MM.1S (cell line): Measurements from ENCODE around the gene TAS1R2.

Experiments used
- DNase-seq: peaks from one replicate; pipeline ENCODE4 v3.0.0-alpha.2; 2015
- H2AFZ ChIP-seq: fragments of 300-600 bp; sonication (generic); 2 replicates; pipeline ENCODE4 v1.6.0; 2016; ENCODE audit warnings: antibody characterized with exemption, low read length
- H3F3A ChIP-seq: fragments of 300-600 bp; sonication (generic); 2 replicates; pipeline ENCODE4 v1.6.1; 2016; ENCODE audit warnings: mild to moderate bottlenecking, antibody characterized with exemption, low read length, moderate library complexity, mixed read lengths; ENCODE audit not compliant: insufficient read depth
- H3K27ac ChIP-seq: fragments of 300-600 bp; sonication (generic); 2 replicates; pipeline ENCODE4 v1.5.1; 2016; ENCODE audit warnings: mild to moderate bottlenecking, low read length
- H3K27me3 ChIP-seq: fragments of 300-600 bp; sonication (generic); replicated peaks from 2 replicates; pipeline ENCODE4 v1.6.0; 2016; ENCODE audit warnings: low read length; ENCODE audit not compliant: insufficient read depth
- H3K36me3 ChIP-seq: fragments of 300-600 bp; sonication (generic); replicated peaks from 2 replicates; pipeline ENCODE4 v1.6.1; 2016; ENCODE audit warnings: mild to moderate bottlenecking, low read length, mixed read lengths; ENCODE audit not compliant: insufficient read depth
- H3K4me1 ChIP-seq: fragments of 300-600 bp; sonication (generic); 2 replicates; pipeline ENCODE4 v1.6.1; 2016; ENCODE audit warnings: low read length, mixed read lengths
- H3K4me2 ChIP-seq: fragments of 300-600 bp; sonication (generic); 2 replicates; pipeline ENCODE4 v1.6.0; 2016; ENCODE audit warnings: low read depth, low read length
- H3K4me3 ChIP-seq: fragments of 300-600 bp; sonication (generic); 2 replicates; pipeline ENCODE4 v1.5.1; 2016; ENCODE audit warnings: low read length, mixed read lengths
- H3K79me2 ChIP-seq: fragments of 300-600 bp; sonication (generic); 2 replicates; pipeline ENCODE4 v1.6.1; 2016; ENCODE audit warnings: mixed run types, low read length, mixed read lengths
- H3K9ac ChIP-seq: fragments of 300-600 bp; sonication (generic); 2 replicates; pipeline ENCODE4 v1.6.1; 2016; ENCODE audit warnings: low read length, mixed read lengths
- H3K9me2 ChIP-seq: fragments of 300-600 bp; sonication (generic); replicated peaks from 2 replicates; pipeline ENCODE4 v1.6.1; 2016; ENCODE audit warnings: mild to moderate bottlenecking, low read length, mixed read lengths; ENCODE audit not compliant: insufficient read depth
- H3K9me3 ChIP-seq: fragments of 300-600 bp; sonication (generic); replicated peaks from 2 replicates; pipeline ENCODE4 v1.6.1; 2016; ENCODE audit warnings: mild to moderate bottlenecking, low read length, mixed read lengths; ENCODE audit not compliant: insufficient read depth
- H4K20me1 ChIP-seq: fragments of 300-600 bp; sonication (generic); 2 replicates; pipeline ENCODE4 v1.6.1; 2016; ENCODE audit warnings: mild to moderate bottlenecking, low read length, moderate library complexity, mixed read lengths; ENCODE audit not compliant: insufficient read depth
- CTCF ChIP-seq: fragments of 300-600 bp; sonication (generic); IDR thresholded peaks from 2 replicates; pipeline ENCODE4 v1.5.1; 2016; ENCODE audit warnings: antibody characterized with exemption, low read length, mixed read lengths
- EZH2 ChIP-seq: fragments of 300-600 bp; sonication (generic); optimal IDR thresholded peaks from 2 replicates; pipeline ENCODE3; 2017; ENCODE audit warnings: low read depth, mild to moderate bottlenecking, antibody characterized with exemption, low read length, mixed read lengths
- EZH2phosphoT487 ChIP-seq: fragments of 300-600 bp; sonication (generic); IDR thresholded peaks from 2 replicates; pipeline ENCODE4 v1.6.1; 2018; ENCODE audit warnings: antibody characterized with exemption, low read length

Gene TAS1R2

DNA sequence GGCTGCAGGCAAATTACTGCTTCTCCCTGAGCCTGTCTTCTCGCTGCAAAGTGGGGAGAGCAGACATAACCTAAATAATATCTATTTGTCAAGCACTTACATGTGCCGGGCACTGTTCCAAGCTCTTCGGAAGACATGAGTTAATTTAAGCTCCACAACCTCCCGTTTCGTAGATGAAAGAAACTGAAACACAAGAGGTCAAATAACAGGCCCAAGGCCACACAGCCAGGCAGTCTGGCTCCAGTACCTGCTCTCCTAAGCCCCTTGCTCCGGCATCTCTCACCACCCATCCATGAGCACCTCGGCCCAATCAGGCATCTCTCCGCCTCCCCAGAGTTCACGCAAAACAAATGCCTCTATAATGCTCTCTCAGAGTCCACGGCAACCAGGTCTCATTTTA, 65.4 kb downstream of the TAS1R2 start:
- H4K20me1 ChIP-seq, result no peaks in the 10 kb centered on the region
- peak; percentile 33 for DNase-seq
- H3K27me3 ChIP-seq, result peaks cover 85% of the 10 kb centered on the region
- H3F3A ChIP-seq, result no peaks in the 10 kb centered on the region
- H3K4me2 ChIP-seq, result peak overlapping the region; percentile 10; the same call in 1 of the 2 replicates
- peak overlapping the region; percentile 1; the same call in 1 of the 2 replicates for H2AFZ ChIP-seq
- H3K9me3 ChIP-seq, result no peaks in the 10 kb centered on the region
- no peak overlapping the region for H3K9ac ChIP-seq
- TF ChIP-seq CTCF (no peak), EZH2 (no peak), EZH2phosphoT487 (no peak)
- no peaks in the 10 kb centered on the region for H3K36me3 ChIP-seq
- no peaks in the 10 kb centered on the region for H3K4me1 ChIP-seq
- no peaks in the 10 kb centered on the region for H3K9me2 ChIP-seq
- no peak overlapping the region for H3K4me3 ChIP-seq
- H3K79me2 ChIP-seq, result no peaks in the 10 kb centered on the region
- no peak overlapping the region for H3K27ac ChIP-seq

- no peaks in the 10 kb centered on the region for H3K36me3 ChIP-seq
- H3K9me2 ChIP-seq, result no peaks in the 10 kb centered on the region
- H4K20me1 ChIP-seq, result no peaks in the 10 kb centered on the region
- no peaks in the 10 kb centered on the region for H3K9me3 ChIP-seq
- no peak overlapping the region for H3K4me2 ChIP-seq
- TF ChIP-seq CTCF, result no peak
- TF ChIP-seq EZH2phosphoT487, result no peak
- TF ChIP-seq EZH2, result no peak
- H3K79me2 ChIP-seq, result no peaks in the 10 kb centered on the region
- no peak overlapping the region for H2AFZ ChIP-seq
- no peaks in the 10 kb centered on the region for H3K4me1 ChIP-seq
- H3F3A ChIP-seq, result no peaks in the 10 kb centered on the region
- H3K9ac ChIP-seq, result no peak overlapping the region
- H3K4me3 ChIP-seq, result no peak overlapping the region
- DNase-seq, result no peak
- H3K27me3 ChIP-seq, result peaks cover 83% of the 10 kb centered on the region
- no peak overlapping the region for H3K27ac ChIP-seq
These were observed 66.3 kb downstream of the TAS1R2 start for GRCh38 chr1:18793164-18793563.

- Histone ChIP-seq H3K4me2 (no peak overlapping the region), H2AFZ (no peak overlapping the region), H3K4me1 (no peaks in the 10 kb centered on the region), H3K79me2 (no peaks in the 10 kb centered on the region), H4K20me1 (no peaks in the 10 kb centered on the region), H3K27me3 (peaks cover 82% of the 10 kb centered on the region), H3K9me2 (no peaks in the 10 kb centered on the region), H3K36me3 (no peaks in the 10 kb centered on the region), H3K9me3 (no peaks in the 10 kb centered on the region), H3K4me3 (no peak overlapping the region), H3K27ac (no peak overlapping the region), H3F3A (no peaks in the 10 kb centered on the region), H3K9ac (no peak overlapping the region)
- TF ChIP-seq EZH2phosphoT487, result no peak
- no peak for TF ChIP-seq EZH2
- TF ChIP-seq CTCF, result no peak
- no peak for DNase-seq
These were observed 66.7 kb downstream of the TAS1R2 start for GRCh38 chr1:18792747-18793146.
